Sigmoid colon (tissue), 4 donors: ENCODE data around the gene NOX5.

Experiments used
- EP300 ChIP-seq, 4 donors: sonication (generic); formaldehyde crosslinking; IDR thresholded peaks; one replicate each; pipeline ENCODE4 v1.6.1; 2017; ENCODE audit warnings: antibody characterized with exemption in 4 of 4
- POLR2A ChIP-seq, 2 donors: fragments of 450-650 bp; IDR thresholded peaks; one replicate each; pipeline ENCODE4 v1.6.1; 2016; ENCODE audit warnings: antibody characterized with exemption in 2 of 2, mild to moderate bottlenecking in 2 of 2, moderate library complexity in 2 of 2
- POLR2AphosphoS5 ChIP-seq, 4 donors: sonication (generic); formaldehyde crosslinking; IDR thresholded peaks; one replicate each; pipeline ENCODE4 v1.6.1; 2017; ENCODE audit warnings: antibody characterized with exemption in 4 of 4
- TF ChIP-seq, protein P1 (sequence below), 4 experiments: fragments of 450-650 bp in 3 of 4; fragments of 200-600 bp in 1 of 4; IDR thresholded peaks; one replicate each; pipeline ENCODE4 v1.5.1; 2016 to 2019; ENCODE audit warnings: antibody characterized with exemption in 4 of 4, mild to moderate bottlenecking in 3 of 4, moderate library complexity in 2 of 4

GRCh38 chr15:69086427-69087204 is 72.1 kb downstream of the NOX5 start:
- TF ChIP-seq, protein P1, sequence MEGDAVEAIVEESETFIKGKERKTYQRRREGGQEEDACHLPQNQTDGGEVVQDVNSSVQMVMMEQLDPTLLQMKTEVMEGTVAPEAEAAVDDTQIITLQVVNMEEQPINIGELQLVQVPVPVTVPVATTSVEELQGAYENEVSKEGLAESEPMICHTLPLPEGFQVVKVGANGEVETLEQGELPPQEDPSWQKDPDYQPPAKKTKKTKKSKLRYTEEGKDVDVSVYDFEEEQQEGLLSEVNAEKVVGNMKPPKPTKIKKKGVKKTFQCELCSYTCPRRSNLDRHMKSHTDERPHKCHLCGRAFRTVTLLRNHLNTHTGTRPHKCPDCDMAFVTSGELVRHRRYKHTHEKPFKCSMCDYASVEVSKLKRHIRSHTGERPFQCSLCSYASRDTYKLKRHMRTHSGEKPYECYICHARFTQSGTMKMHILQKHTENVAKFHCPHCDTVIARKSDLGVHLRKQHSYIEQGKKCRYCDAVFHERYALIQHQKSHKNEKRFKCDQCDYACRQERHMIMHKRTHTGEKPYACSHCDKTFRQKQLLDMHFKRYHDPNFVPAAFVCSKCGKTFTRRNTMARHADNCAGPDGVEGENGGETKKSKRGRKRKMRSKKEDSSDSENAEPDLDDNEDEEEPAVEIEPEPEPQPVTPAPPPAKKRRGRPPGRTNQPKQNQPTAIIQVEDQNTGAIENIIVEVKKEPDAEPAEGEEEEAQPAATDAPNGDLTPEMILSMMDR (IDR thresholded peaks at IDR 0.05), result no peak
- no peak for TF ChIP-seq POLR2AphosphoS5 (IDR thresholded peaks at IDR 0.05)
- no peak for TF ChIP-seq POLR2A (IDR thresholded peaks at IDR 0.05)
- no peak for TF ChIP-seq EP300 (IDR thresholded peaks at IDR 0.05)
